RWPE2 (cell line): ENCODE data around the gene WDR86.
A peak's percentile ranks its signal among the peaks of the same experiment; 100 is the strongest.

Experiments used
- ATAC-seq: fragments of 200-7000 bp; cut with Tn5 transposase; 3 replicates; pipeline ENCODE4 v1.9.1; 2021; ENCODE audit warnings: low read depth
- DNase-seq: peaks from one replicate; pipeline ENCODE4 v3.0.0-alpha.2; 2020; ENCODE audit warnings: low spot score
- H3K27ac ChIP-seq: fragments of 450-650 bp; 2 replicates; pipeline ENCODE4 v1.5.1; 2017; ENCODE audit warnings: mild to moderate bottlenecking; ENCODE audit not compliant: poor library complexity, severe bottlenecking
- H3K27me3 ChIP-seq: fragments of 250-450 bp; sonication (Bioruptor Pico); 2 replicates; pipeline ENCODE4 v1.5.1; 2021; ENCODE audit warnings: mild to moderate bottlenecking, moderate library complexity; ENCODE audit not compliant: insufficient read depth, poor library complexity, severe bottlenecking
- H3K36me3 ChIP-seq: fragments of 250-450 bp; sonication (Bioruptor Pico); 2 replicates; pipeline ENCODE4 v1.5.1; 2020; ENCODE audit warnings: low read depth, mild to moderate bottlenecking, moderate library complexity
- H3K4me1 ChIP-seq: fragments of 250-450 bp; sonication (Bioruptor Pico); 2 replicates; pipeline ENCODE4 v1.5.1; 2021; ENCODE audit warnings: mild to moderate bottlenecking, moderate library complexity; ENCODE audit not compliant: insufficient read depth, poor library complexity, severe bottlenecking
- H3K4me3 ChIP-seq: fragments of 250-450 bp; sonication (Bioruptor Pico); 2 replicates; pipeline ENCODE4 v1.5.1; 2021; ENCODE audit warnings: mild to moderate bottlenecking, moderate library complexity; ENCODE audit not compliant: severe bottlenecking
- H3K9me3 ChIP-seq: fragments of 250-450 bp; sonication (Bioruptor Pico); 2 replicates; pipeline ENCODE4 v1.5.1; 2021; ENCODE audit warnings: mild to moderate bottlenecking, moderate library complexity; ENCODE audit not compliant: severe bottlenecking
- CTCF ChIP-seq: fragments of 450-650 bp; IDR thresholded peaks from one replicate; pipeline ENCODE4 v1.5.1; 2017; ENCODE audit warnings: mild to moderate bottlenecking, moderate library complexity; ENCODE audit not compliant: poor library complexity, severe bottlenecking

The WDR86 gene

GRCh38 chr7:151399906-151400305 lies 9.9 kb downstream of the WDR86 start:
- Histone ChIP-seq H3K27ac (no peak overlapping the region), H3K4me3 (no peak overlapping the region), H3K36me3 (no peaks in the 10 kb centered on the region), H3K4me1 (no peaks in the 10 kb centered on the region), H3K27me3 (no peaks in the 10 kb centered on the region), H3K9me3 (no peaks in the 10 kb centered on the region)
- no peak for TF ChIP-seq CTCF
- no peak for DNase-seq
- ATAC-seq, result no peak

GRCh38 chr7:151399305-151399601 lies 10.6 kb downstream of the WDR86 start:
- Histone ChIP-seq H3K27ac (no peak overlapping the region), H3K4me3 (no peak overlapping the region), H3K36me3 (no peaks in the 10 kb centered on the region), H3K27me3 (no peaks in the 10 kb centered on the region), H3K9me3 (no peaks in the 10 kb centered on the region), H3K4me1 (no peaks in the 10 kb centered on the region)
- TF ChIP-seq CTCF, result no peak
- DNase-seq, result no peak
- no peak for ATAC-seq

- ATAC-seq (0 out of 3 replicates have a peak, but pooled peaks have one; percentile 26), DNase-seq (peak; percentile 45)
- no peak for TF ChIP-seq CTCF
These were observed 11.2 kb downstream of the WDR86 start for GRCh38 chr7:151398446-151399304.

GRCh38 chr7:151397026-151397425 lies 12.8 kb downstream of the WDR86 start:
- ATAC-seq (no peak), DNase-seq (no peak)
- Histone ChIP-seq H3K9me3 (no peaks in the 10 kb centered on the region), H3K4me1 (no peaks in the 10 kb centered on the region), H3K27me3 (no peaks in the 10 kb centered on the region), H3K4me3 (no peak overlapping the region), H3K27ac (no peak overlapping the region), H3K36me3 (no peaks in the 10 kb centered on the region)
- TF ChIP-seq CTCF, result no peak

More at GRCh38 chr7:151398446-151399304, 11.2 kb downstream of the WDR86 start:
- Histone ChIP-seq H3K36me3 (no peaks in the 10 kb centered on the region), H3K9me3 (no peaks in the 10 kb centered on the region), H3K27ac (no peak overlapping the region), H3K4me1 (no peaks in the 10 kb centered on the region), H3K27me3 (no peaks in the 10 kb centered on the region), H3K4me3 (no peak overlapping the region)

GRCh38 chr7:151396328-151396970 lies 13.4 kb downstream of the WDR86 start:
- Histone ChIP-seq H3K4me3 (no peak overlapping the region), H3K27me3 (no peaks in the 10 kb centered on the region), H3K4me1 (no peaks in the 10 kb centered on the region), H3K36me3 (no peaks in the 10 kb centered on the region), H3K9me3 (no peaks in the 10 kb centered on the region), H3K27ac (no peak overlapping the region)
- DNase-seq (no peak), ATAC-seq (no peak)
- TF ChIP-seq CTCF, result no peak
